Thymus (tissue), 11 donors: Measurements from ENCODE around the gene SERPINH1. TPM values are rescaled to one million over a fixed set of nuclear protein-coding genes. Genes with fewer than 3 reads are reported as not detected.
A peak's percentile ranks its signal among the peaks of the same experiment; 100 is the strongest.
"Not testable (repeated sequence)": the region's sequence is repeated elsewhere in the genome, so short reads cannot be mapped to it uniquely, and the experiment has no call there.

ENCODE experiments used
- DNase-seq, 9 donors: peaks; one replicate each; pipeline ENCODE4 v3.0.0-alpha.2; 2013; ENCODE audit warnings: low spot score in 9 of 9, low read depth in 6 of 9, missing footprints in 1 of 9
- H3K27ac ChIP-seq, 2 donors: one replicate each; pipeline ENCODE4 v1.5.1; 2013; ENCODE audit warnings: control low read depth in 1 of 2, low read depth in 1 of 2, low read length in 1 of 2, mild to moderate bottlenecking in 1 of 2, moderate library complexity in 1 of 2
- H3K27me3 ChIP-seq, 2 donors: one replicate each; pipeline ENCODE4 v1.5.1; 2013; ENCODE audit warnings: low read length in 1 of 2; ENCODE audit not compliant: control insufficient read depth in 2 of 2, insufficient read depth in 1 of 2
- H3K36me3 ChIP-seq, 2 donors: one replicate each; pipeline ENCODE4 v1.5.1; 2013; ENCODE audit warnings: low read length in 1 of 2, mild to moderate bottlenecking in 1 of 2, moderate library complexity in 1 of 2; ENCODE audit not compliant: control insufficient read depth in 2 of 2, insufficient read depth in 2 of 2
- H3K4me1 ChIP-seq, 2 donors: one replicate each; pipeline ENCODE4 v1.5.1; 2013; ENCODE audit warnings: low read length in 2 of 2; ENCODE audit not compliant: control insufficient read depth in 2 of 2, insufficient read depth in 2 of 2
- H3K4me3 ChIP-seq, 2 donors: one replicate each; pipeline ENCODE4 v1.5.1; 2013; ENCODE audit warnings: low read length in 2 of 2, control low read depth in 1 of 2, mild to moderate bottlenecking in 1 of 2
- H3K9me3 ChIP-seq, 2 donors: one replicate each; pipeline ENCODE4 v1.5.1; 2013; ENCODE audit warnings: low read length in 1 of 2, mild to moderate bottlenecking in 1 of 2; ENCODE audit not compliant: control insufficient read depth in 2 of 2, insufficient read depth in 1 of 2
- WGBS: extraction: QIAGEN DNeasy Blood & Tissue Kit; methylation state at CpG from one replicate; pipeline ENCODE4 v1.1.7; 2013; 5-methylcytosine and 5-hydroxymethylcytosine counted together
- polyA plus RNA-seq: library from polyadenylated mRNA; stranded (reverse); fragments of 200-250 nt; gene quantifications from one replicate; pipeline ENCODE4 v1.2.3, GENCODE V29; 2013
- total RNA-seq: library from RNA; stranded (reverse); fragments of 120-200 nt; gene quantifications from one replicate; pipeline ENCODE4 v1.2.4, GENCODE V29; 2013
- donor health status: healthy.

The SERPINH1 gene
- total and polyA plus RNA-seq, 2 donors: 41.0 to 44.4 TPM

GRCh38 chr11:75584659-75585292 is 22.7 kb downstream of the SERPINH1 start:
- H3K9me3 ChIP-seq, H3K27ac ChIP-seq, DNase-seq, H3K4me3 ChIP-seq, H3K36me3 ChIP-seq: not testable (repeated sequence)
- WGBS: 97% methylated on average over 12 of the region's 12 CpGs
- H3K27me3 ChIP-seq: peaks cover 2 to 19% of the 10 kb centered on the region in 2 donors
- H3K4me1 ChIP-seq: peaks cover 7 to 16% of the 10 kb centered on the region in 2 donors

GRCh38 chr11:75585293-75585670 is 23.2 kb downstream of the SERPINH1 start:
- H3K9me3 ChIP-seq: no peaks in the 10 kb centered on the region
- peaks cover 7 to 16% of the 10 kb centered on the region in 2 donors for H3K4me1 ChIP-seq
- H3K4me3 ChIP-seq: no peak overlapping the region
- H3K27ac ChIP-seq: no peak overlapping the region
- 96% methylated on average over 8 of the region's 8 CpGs for WGBS
- DNase-seq: no peak
- H3K27me3 ChIP-seq: peaks cover 2 to 19% of the 10 kb centered on the region in 2 donors
- H3K36me3 ChIP-seq: no peaks in the 10 kb centered on the region

GRCh38 chr11:75586395-75586794 is 24.3 kb downstream of the SERPINH1 start:
- WGBS: 87% methylated on average over 3 of the region's 3 CpGs

GRCh38 chr11:75588051-75588481 is 26.0 kb downstream of the SERPINH1 start:
- H3K27me3 ChIP-seq: peaks cover 0 to 8% of the 10 kb centered on the region in 2 donors
- H3K9me3 ChIP-seq: no peaks in the 10 kb centered on the region
- H3K36me3 ChIP-seq: no peaks in the 10 kb centered on the region
- H3K27ac ChIP-seq: no peak overlapping the region
- 99% methylated on average over 6 of the region's 6 CpGs for WGBS
- no peak overlapping the region for H3K4me3 ChIP-seq
- H3K4me1 ChIP-seq: peaks cover 5 to 12% of the 10 kb centered on the region in 2 donors
- DNase-seq: no peak

More at GRCh38 chr11:75586395-75586794, 24.3 kb downstream of the SERPINH1 start:
- no peak for DNase-seq
- Histone ChIP-seq H3K27ac (no peak overlapping the region), H3K4me3 (no peak overlapping the region), H3K4me1 (peaks cover 7 to 16% of the 10 kb centered on the region in 2 donors), H3K9me3 (no peaks in the 10 kb centered on the region), H3K36me3 (no peaks in the 10 kb centered on the region), H3K27me3 (peaks cover 2 to 19% of the 10 kb centered on the region in 2 donors)

GRCh38 chr11:75589051-75589450 is 27.0 kb downstream of the SERPINH1 start:
- no peak overlapping the region for H3K27ac ChIP-seq
- no peak overlapping the region for H3K4me3 ChIP-seq
- 96% methylated on average over 7 of the region's 7 CpGs for WGBS
- H3K9me3 ChIP-seq: no peaks in the 10 kb centered on the region
- peaks cover 0 to under 1% of the 10 kb centered on the region in 2 donors for H3K27me3 ChIP-seq
- no peaks in the 10 kb centered on the region for H3K36me3 ChIP-seq
- peaks cover 0 to 7% of the 10 kb centered on the region in 2 donors for H3K4me1 ChIP-seq
- DNase-seq: no peak

- H3K9me3 ChIP-seq: no peaks in the 10 kb centered on the region
- WGBS: 90% methylated on average over 2 of the region's 2 CpGs
- DNase-seq: no peak
- H3K4me3 ChIP-seq: no peak overlapping the region
- H3K36me3 ChIP-seq: no peaks in the 10 kb centered on the region
- no peaks in the 10 kb centered on the region for H3K27me3 ChIP-seq
- peaks cover under 1 to 5% of the 10 kb centered on the region in 2 donors for H3K4me1 ChIP-seq
- H3K27ac ChIP-seq: no peak overlapping the region
Measured at GRCh38 chr11:75589933-75590332, 27.9 kb downstream of the SERPINH1 start.

GRCh38 chr11:75591371-75591770 is 29.3 kb downstream of the SERPINH1 start:
- DNase-seq: no peak
- WGBS: 93% methylated on average over 8 of the region's 8 CpGs
- no peak overlapping the region for H3K27ac ChIP-seq
- H3K4me3 ChIP-seq: no peak overlapping the region
- H3K4me1 ChIP-seq: peaks cover 5 to 16% of the 10 kb centered on the region in 2 donors
- H3K9me3 ChIP-seq: no peaks in the 10 kb centered on the region
- H3K27me3 ChIP-seq: no peaks in the 10 kb centered on the region
- H3K36me3 ChIP-seq: no peaks in the 10 kb centered on the region

- H3K27me3 ChIP-seq: no peaks in the 10 kb centered on the region
- H3K9me3 ChIP-seq: no peaks in the 10 kb centered on the region
- no peak for DNase-seq
- H3K4me1 ChIP-seq: peaks cover 5 to 16% of the 10 kb centered on the region in 2 donors
- no peaks in the 10 kb centered on the region for H3K36me3 ChIP-seq
- H3K27ac ChIP-seq: no peak overlapping the region
- WGBS: 92% methylated on average over 6 of the region's 6 CpGs
- no peak overlapping the region for H3K4me3 ChIP-seq
Measured at GRCh38 chr11:75591966-75592365, 29.9 kb downstream of the SERPINH1 start.

GRCh38 chr11:75592715-75593114 is 30.7 kb downstream of the SERPINH1 start:
- peaks cover 5 to 16% of the 10 kb centered on the region in 2 donors for H3K4me1 ChIP-seq
- DNase-seq: peak in 1 of 9 donors; percentile 16
- H3K36me3 ChIP-seq: no peaks in the 10 kb centered on the region
- no peaks in the 10 kb centered on the region for H3K27me3 ChIP-seq
- H3K4me3 ChIP-seq: no peak overlapping the region
- H3K27ac ChIP-seq: peak overlapping the region in 1 of 2 donors; percentile 17
- 62% methylated on average over 2 of the region's 2 CpGs for WGBS
- no peaks in the 10 kb centered on the region for H3K9me3 ChIP-seq
